Measurements from ENCODE around the gene CES3.

Gene CES3

DNA sequence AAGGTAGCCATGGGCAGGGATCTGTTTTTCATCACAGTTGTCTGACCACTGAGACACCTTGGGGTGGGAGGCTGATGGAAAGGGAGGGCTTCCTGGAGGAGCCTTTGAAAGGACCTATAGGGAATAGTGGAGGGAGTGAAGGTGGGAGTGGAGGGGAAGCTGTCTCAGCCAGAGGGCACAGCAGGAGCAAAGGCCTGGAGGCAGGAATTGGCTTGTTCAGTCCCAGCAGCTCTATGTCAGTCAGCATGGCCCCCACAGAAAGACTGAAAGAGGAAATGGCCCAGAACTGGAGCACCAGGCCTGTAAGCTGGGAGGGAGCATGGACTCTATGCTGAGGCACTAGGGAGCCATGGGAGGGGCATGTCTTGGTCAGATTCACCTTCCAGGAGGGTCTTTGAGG lies 55.1 kb downstream of the CES3 start:
- Histone ChIP-seq H3K27ac (ENCODE audit: extremely low read depth, low read depth, low read length) (no peak overlapping the region), H3K4me1 (ENCODE audit: control insufficient read depth, insufficient read depth, low read length) (no peaks in the 10 kb centered on the region; the same call in 1 of the 2 replicates), H3K36me3 (ENCODE audit: control insufficient read depth in 2 of 2, insufficient read depth in 1 of 2, low read length in 2 of 2) (no peaks in the 10 kb centered on the region), H3K4me3 (ENCODE audit: low read depth, low read length) (no peak overlapping the region), H3K9me3 (ENCODE audit: control insufficient read depth, insufficient read depth, low read depth, low read length) (no peaks in the 10 kb centered on the region)
- TF ChIP-seq ZNF501 (tag by site-specific recombination; IDR thresholded peaks at IDR 0.05) (no peak), ZNF791 (tag by site-specific recombination; IDR thresholded peaks at IDR 0.05) (no peak), ZIC2 (tag by site-specific recombination; IDR thresholded peaks at IDR 0.05) (peak; percentile 42; the same call in 1 of the 2 replicates), EGR2 (tag by site-specific recombination; IDR thresholded peaks at IDR 0.05; ENCODE audit: low read depth) (peak; percentile 23; the same call in 1 of the 2 replicates)
- TF ChIP-seq, protein P1, sequence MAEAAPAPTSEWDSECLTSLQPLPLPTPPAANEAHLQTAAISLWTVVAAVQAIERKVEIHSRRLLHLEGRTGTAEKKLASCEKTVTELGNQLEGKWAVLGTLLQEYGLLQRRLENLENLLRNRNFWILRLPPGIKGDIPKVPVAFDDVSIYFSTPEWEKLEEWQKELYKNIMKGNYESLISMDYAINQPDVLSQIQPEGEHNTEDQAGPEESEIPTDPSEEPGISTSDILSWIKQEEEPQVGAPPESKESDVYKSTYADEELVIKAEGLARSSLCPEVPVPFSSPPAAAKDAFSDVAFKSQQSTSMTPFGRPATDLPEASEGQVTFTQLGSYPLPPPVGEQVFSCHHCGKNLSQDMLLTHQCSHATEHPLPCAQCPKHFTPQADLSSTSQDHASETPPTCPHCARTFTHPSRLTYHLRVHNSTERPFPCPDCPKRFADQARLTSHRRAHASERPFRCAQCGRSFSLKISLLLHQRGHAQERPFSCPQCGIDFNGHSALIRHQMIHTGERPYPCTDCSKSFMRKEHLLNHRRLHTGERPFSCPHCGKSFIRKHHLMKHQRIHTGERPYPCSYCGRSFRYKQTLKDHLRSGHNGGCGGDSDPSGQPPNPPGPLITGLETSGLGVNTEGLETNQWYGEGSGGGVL (tag by site-specific recombination; IDR thresholded peaks at IDR 0.05) = peak; percentile 39
- TF ChIP-seq, protein P2, sequence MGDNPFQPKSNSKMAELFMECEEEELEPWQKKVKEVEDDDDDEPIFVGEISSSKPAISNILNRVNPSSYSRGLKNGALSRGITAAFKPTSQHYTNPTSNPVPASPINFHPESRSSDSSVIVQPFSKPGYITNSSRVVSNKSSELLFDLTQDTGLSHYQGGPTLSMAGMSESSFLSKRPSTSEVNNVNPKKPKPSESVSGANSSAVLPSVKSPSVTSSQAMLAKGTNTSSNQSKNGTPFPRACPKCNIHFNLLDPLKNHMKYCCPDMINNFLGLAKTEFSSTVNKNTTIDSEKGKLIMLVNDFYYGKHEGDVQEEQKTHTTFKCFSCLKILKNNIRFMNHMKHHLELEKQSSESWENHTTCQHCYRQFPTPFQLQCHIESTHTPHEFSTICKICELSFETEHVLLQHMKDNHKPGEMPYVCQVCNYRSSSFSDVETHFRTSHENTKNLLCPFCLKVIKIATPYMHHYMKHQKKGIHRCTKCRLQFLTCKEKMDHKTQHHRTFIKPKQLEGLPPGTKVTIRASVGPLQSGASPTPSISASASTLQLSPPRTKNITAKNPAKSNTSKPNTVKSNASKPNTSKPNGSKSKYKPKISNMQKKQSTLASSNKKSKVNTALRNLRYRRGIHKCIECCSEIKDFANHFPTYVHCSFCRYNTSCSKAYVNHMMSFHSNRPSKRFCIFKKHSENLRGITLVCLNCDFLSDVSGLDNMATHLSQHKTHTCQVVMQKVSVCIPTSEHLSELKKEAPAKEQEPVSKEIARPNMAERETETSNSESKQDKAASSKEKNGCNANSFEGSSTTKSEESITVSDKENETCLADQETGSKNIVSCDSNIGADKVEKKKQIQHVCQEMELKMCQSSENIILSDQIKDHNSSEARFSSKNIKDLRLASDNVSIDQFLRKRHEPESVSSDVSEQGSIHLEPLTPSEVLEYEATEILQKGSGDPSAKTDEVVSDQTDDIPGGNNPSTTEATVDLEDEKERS (tag by site-specific recombination; IDR thresholded peaks at IDR 0.05) = no peak
- ChIA-PET CTCF (interaction anchor here (0.7 to 13.3 kb wide), 9 partner anchors 10 to 174 kb away, joined by 5 to 155 read pairs (median 14); partner anchors contain the start of gene EXOC3L1), POLR2A (no interaction called here)

DNA sequence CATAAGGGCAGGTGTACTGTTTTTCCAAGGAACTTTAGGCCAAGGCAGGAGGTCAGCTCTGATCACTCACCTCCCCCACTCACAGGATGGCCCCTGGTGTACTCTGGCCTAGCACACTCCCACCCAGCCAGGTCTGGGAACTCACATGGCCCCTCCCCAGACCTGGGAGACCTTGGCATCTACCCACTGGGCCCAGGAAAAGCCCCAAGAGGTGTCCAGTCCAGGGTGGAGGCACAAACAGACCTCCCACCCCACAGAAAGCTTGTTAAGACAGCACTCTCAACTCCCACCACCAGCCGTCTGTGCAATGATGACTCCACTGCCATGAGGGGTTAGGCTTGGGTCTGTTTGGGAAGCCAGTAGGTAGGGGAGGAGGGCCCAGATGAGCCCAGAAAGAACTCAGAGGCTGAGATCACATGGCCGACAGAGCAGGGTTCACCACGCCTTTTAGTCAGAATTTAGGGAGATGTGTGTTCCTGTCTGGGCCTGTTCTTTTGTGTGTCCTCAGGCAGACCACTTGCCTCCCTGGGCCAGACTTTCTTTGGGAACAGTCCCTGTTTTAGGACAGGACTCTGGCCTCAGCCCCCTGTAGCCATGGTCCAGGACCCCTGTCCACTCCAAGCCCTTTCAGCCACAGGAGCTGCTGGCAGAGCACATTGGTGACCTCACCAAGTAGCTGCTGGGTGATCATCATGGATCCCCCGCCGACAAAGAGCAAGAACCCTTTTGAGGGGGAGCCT lies 55.8 kb downstream of the CES3 start:
- Histone ChIP-seq H3K9me3 (ENCODE audit: control insufficient read depth, insufficient read depth, low read depth, low read length) (no peaks in the 10 kb centered on the region), H3K27ac (ENCODE audit: extremely low read depth, low read depth, low read length) (no peak overlapping the region), H3K4me1 (ENCODE audit: control insufficient read depth, insufficient read depth, low read length) (no peaks in the 10 kb centered on the region; the same call in 1 of the 2 replicates), H3K36me3 (ENCODE audit: control insufficient read depth in 2 of 2, insufficient read depth in 1 of 2, low read length in 2 of 2) (no peaks in the 10 kb centered on the region), H3K4me3 (ENCODE audit: low read depth, low read length) (no peak overlapping the region)
- ChIA-PET POLR2A (no interaction called here), CTCF (interaction anchor here (0.6 to 13.3 kb wide), 27 partner anchors 8 to 406 kb away, joined by 3 to 155 read pairs (median 8); partner anchors contain the start of genes FBXL8, MATCAP1, NOL3 and TRADD)
- peak; percentile 62; the same call in 1 of the 2 replicates for TF ChIP-seq ZNF157 (tag by site-specific recombination; IDR thresholded peaks at IDR 0.05)
- no peak for TF ChIP-seq BCL11B (tag by site-specific recombination; IDR thresholded peaks at IDR 0.05; ENCODE audit: low read depth)
- TF ChIP-seq ZSCAN23 (tag by site-specific recombination; IDR thresholded peaks at IDR 0.05) = no peak
- TF ChIP-seq ZNF19 (tag by site-specific recombination; IDR thresholded peaks at IDR 0.05; ENCODE audit: low read depth) = no peak
- 0 out of 2 replicates have a peak, but pooled peaks have one; percentile 6 for TF ChIP-seq EGR2 (tag by site-specific recombination; IDR thresholded peaks at IDR 0.05; ENCODE audit: low read depth)
- no peak for TF ChIP-seq MEIS1 (CRISPR knock-in tag; IDR thresholded peaks at IDR 0.05; ENCODE audit: borderline replicate concordance)
- TF ChIP-seq MZF1 (tag by site-specific recombination; IDR thresholded peaks at IDR 0.05; ENCODE audit: borderline replicate concordance) = no peak
- no peak for TF ChIP-seq ZNF596 (tag by site-specific recombination; IDR thresholded peaks at IDR 0.05)
- no peak for TF ChIP-seq ZFP41 (tag by site-specific recombination; IDR thresholded peaks at IDR 0.05; ENCODE audit: borderline replicate concordance)
- TF ChIP-seq ZNF175 (tag by site-specific recombination; IDR thresholded peaks at IDR 0.05) = no peak
- no peak for TF ChIP-seq ZNF701 (tag by site-specific recombination; IDR thresholded peaks at IDR 0.05)
- TF ChIP-seq ZNF138 (tag by site-specific recombination; IDR thresholded peaks at IDR 0.05; ENCODE audit: borderline replicate concordance) = no peak

Data from HEK293 (cell line).